Activated naive CD4-positive, alpha-beta T cell treated with anti-CD3 and anti-CD28 coated beads for 36 hours (primary cell): Measurements from ENCODE around the gene OR51V1. TPM values are rescaled to one million over a fixed set of nuclear protein-coding genes. Genes with fewer than 3 reads are reported as not detected.
"Not testable (repeated sequence)": the region's sequence is repeated elsewhere in the genome, so short reads cannot be mapped to it uniquely, and the experiment has no call there.

Source experiments
- CTCF ChIA-PET: fragments of 350-600 bp; sonication (Branson Sonifier 250); formaldehyde crosslinking; loops from one replicate; lab custom pipeline; 2021; ENCODE audit warnings: antibody characterized with exemption; lab: Charles Lee
- DNase-seq: peaks from one replicate; pipeline ENCODE4 v3.0.0-alpha.2; 2020
- H3K27ac Mint-ChIP-seq: one replicate; pipeline ENCODE4 v1.8.0; 2021; ENCODE audit warnings: mild to moderate bottlenecking, mixed read lengths
- H3K27me3 Mint-ChIP-seq: one replicate; pipeline ENCODE4 v1.8.0; 2021; ENCODE audit warnings: low read depth, mixed read lengths
- H3K36me3 Mint-ChIP-seq: one replicate; pipeline ENCODE4 v1.8.0; 2021; ENCODE audit warnings: low read depth, mixed read lengths
- H3K4me1 Mint-ChIP-seq: one replicate; pipeline ENCODE4 v1.8.0; 2021; ENCODE audit warnings: low read depth, mixed read lengths
- H3K4me3 Mint-ChIP-seq: one replicate; pipeline ENCODE4 v1.8.0; 2021; ENCODE audit warnings: mild to moderate bottlenecking, moderate library complexity, mixed read lengths
- H3K9me3 Mint-ChIP-seq: one replicate; pipeline ENCODE4 v1.8.0; 2021; ENCODE audit warnings: mixed read lengths
- intact Hi-C: fragments of 100-400 bp; cut with micrococcal nuclease; formaldehyde crosslinking; loops from one replicate; pipeline ENCODE4 v1.15.1; 2023
- total RNA-seq, 2 experiments: library from RNA; stranded (reverse); gene quantifications; one replicate each; pipeline ENCODE4 v1.2.3, GENCODE V29; 2021

OR51V1 gene, protein sequence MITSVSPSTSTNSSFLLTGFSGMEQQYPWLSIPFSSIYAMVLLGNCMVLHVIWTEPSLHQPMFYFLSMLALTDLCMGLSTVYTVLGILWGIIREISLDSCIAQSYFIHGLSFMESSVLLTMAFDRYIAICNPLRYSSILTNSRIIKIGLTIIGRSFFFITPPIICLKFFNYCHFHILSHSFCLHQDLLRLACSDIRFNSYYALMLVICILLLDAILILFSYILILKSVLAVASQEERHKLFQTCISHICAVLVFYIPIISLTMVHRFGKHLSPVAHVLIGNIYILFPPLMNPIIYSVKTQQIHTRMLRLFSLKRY
- not detected for total RNA-seq

DNA sequence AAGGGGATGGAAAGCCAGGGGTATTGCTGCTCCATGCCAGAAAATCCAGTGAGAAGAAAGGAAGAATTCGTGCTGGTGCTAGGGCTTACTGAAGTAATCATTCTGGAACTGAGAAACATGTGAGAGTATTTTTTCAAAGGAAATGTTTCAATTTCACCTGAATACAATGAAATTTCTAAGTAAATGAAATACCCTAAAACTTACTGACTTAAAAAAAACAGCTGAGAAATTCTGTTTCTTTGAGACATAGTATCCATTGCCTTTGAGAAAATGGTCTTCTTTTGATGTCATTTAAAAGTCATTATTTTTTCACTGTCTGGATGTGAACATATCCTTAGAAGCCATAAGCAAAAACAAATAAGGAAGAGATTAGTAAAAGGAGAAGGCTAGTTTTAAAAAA is at the start of gene OR51V1:
OR51V1 (minus strand) TSS at position 101 of the 400 bp plus-strand sequence; CDS start at position 101, 0 bp downstream.
- Mint-ChIP-seq H3K36me3 (no peaks in the 10 kb centered on the region), H3K4me1 (no peaks in the 10 kb centered on the region), H3K9me3 (no peaks in the 10 kb centered on the region), H3K4me3 (no peak within 1 kb of the TSS), H3K27ac (no peak within 1 kb of the TSS), H3K27me3 (peaks cover 2% of the 10 kb centered on the region)
- no peak for DNase-seq
- CTCF ChIA-PET, result no interaction called here
- intact Hi-C loops, result no loop called here

DNA sequence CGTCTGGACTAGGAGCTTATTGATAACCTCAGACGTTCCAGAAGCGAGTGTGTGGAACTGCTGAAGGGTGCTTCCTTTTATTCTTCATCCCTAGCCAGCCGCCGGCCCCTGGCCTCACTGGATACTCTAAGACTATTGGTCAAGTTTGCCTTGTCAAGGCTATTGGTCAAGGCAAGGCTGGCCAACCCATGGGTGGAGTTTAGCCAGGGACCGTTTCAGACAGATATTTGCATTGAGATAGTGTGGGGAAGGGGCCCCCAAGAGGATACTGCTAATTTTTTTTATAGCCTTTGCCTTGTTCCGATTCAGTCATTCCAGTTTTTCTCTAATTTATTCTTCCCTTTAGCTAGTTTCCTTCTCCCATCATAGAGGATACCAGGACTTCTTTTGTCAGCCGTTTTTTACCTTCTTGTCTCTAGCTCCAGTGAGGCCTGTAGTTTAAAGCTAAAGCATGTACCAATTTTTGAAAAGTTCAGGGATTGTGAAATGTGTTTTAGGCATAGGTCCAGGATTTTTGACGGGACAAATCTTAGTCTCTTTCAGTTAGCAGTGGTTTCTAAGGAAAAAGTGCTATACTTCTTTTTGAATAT is 49.4 kb upstream of the OR51V1 start, which contains the start of gene HBG1:
HBG1 (minus strand) TSS at position 51 of the 590 bp plus-strand sequence. CDS start 53 bp downstream, outside the sequence.
- CTCF ChIA-PET, DNase-seq, H3K36me3 Mint-ChIP-seq, H3K4me3 Mint-ChIP-seq, H3K27me3 Mint-ChIP-seq, intact Hi-C loops, H3K4me1 Mint-ChIP-seq, H3K27ac Mint-ChIP-seq, H3K9me3 Mint-ChIP-seq: not testable (repeated sequence)

DNA sequence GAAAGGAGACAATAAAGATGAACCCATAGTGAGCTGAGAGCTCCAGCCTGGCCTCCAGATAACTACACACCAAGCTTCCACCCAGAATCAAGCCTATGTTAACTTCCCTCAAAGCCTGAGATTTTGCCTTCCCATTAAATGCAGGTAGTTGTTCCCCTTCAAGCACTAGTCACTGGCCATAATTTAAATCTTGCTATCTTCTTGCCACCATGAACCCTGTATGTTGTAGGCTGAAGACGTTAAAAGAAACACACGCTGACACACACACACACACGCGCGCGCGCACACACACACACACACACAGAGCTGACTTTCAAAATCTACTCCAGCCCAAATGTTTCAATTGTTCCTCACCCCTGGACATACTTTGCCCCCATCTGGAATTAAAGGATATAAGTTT is 48.0 kb upstream of the OR51V1 start:
- H3K36me3 Mint-ChIP-seq, DNase-seq, CTCF ChIA-PET, intact Hi-C loops, H3K27ac Mint-ChIP-seq, H3K9me3 Mint-ChIP-seq, H3K4me1 Mint-ChIP-seq, H3K4me3 Mint-ChIP-seq, H3K27me3 Mint-ChIP-seq: not testable (repeated sequence)

DNA sequence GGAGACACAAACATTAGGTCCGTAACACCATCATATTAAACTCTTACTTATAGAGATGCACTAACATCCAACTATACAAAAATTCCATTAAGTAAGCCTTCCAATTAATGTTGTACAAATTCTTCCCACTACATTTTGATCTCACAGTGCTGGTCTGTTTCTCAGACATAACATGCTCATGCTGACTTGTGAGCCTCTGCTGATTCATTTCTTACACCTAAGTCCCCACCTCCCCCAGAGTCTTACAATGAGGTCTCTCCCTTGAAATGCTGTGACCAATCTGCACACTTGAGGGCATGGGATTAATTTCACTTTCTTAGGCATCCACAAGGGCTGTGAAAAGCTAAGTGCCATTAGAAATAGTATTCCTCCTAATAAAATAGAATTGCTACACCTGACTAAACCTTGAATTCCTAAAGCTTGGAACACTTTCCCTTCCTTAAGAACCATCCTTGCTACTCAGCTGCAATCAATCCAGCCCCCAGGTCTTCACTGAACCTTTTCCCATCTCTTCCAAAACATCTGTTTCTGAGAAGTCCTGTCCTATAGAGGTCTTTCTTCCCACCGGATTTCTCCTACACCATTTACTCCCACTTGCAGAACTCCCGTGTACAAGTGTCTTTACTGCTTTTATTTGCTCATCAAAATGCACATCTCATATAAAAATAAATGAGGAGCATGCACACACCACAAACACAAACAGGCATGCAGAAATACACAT is 47.1 kb upstream of the OR51V1 start:
- Mint-ChIP-seq H3K27ac (no peak overlapping the region), H3K4me3 (no peak overlapping the region), H3K4me1 (no peaks in the 10 kb centered on the region), H3K36me3 (no peaks in the 10 kb centered on the region), H3K27me3 (peaks cover 10% of the 10 kb centered on the region), H3K9me3 (no peaks in the 10 kb centered on the region)
- CTCF ChIA-PET, result no interaction called here
- intact Hi-C loops, result no loop called here
- DNase-seq, result no peak

DNA sequence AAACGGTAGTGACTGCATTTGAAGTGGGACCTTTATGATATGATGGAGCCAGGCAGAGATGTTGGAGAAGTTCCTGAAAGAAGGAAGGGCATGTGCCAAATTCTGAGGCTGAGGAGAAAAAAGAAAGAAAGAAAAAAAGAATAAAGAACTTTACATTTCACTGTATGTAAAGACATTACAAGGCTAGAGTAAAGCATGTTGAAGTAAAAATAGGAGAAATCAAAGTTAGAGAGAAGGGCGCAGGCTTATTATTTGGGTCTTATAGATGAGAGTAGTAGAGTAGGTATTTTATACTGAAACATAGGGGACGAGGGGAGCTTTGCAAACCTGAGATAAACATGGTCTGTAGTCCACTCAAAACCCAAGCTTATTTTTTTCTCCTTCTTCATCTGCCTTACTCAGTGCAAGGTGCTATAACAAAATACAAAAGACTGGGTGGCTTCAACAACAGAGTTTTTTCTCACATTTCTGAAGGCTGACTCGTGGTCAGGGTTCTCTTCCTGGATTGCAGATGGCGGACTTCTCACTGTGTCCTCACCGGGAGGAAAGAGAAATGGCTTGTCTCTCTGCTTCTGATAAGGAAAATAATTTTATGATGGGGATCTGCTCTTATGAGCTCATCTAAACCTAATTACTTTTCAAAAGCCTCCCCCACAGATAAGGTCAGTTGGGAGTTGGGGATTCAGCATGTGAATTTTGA is 46.4 kb upstream of the OR51V1 start:
- no peak overlapping the region for H3K27ac Mint-ChIP-seq
- CTCF ChIA-PET, result no interaction called here
- H3K4me1 Mint-ChIP-seq, result no peaks in the 10 kb centered on the region
- DNase-seq, result no peak
- H3K4me3 Mint-ChIP-seq, result no peak overlapping the region
- no peaks in the 10 kb centered on the region for H3K36me3 Mint-ChIP-seq
- H3K27me3 Mint-ChIP-seq, result peaks cover 10% of the 10 kb centered on the region
- intact Hi-C loops, result no loop called here
- no peaks in the 10 kb centered on the region for H3K9me3 Mint-ChIP-seq

DNA sequence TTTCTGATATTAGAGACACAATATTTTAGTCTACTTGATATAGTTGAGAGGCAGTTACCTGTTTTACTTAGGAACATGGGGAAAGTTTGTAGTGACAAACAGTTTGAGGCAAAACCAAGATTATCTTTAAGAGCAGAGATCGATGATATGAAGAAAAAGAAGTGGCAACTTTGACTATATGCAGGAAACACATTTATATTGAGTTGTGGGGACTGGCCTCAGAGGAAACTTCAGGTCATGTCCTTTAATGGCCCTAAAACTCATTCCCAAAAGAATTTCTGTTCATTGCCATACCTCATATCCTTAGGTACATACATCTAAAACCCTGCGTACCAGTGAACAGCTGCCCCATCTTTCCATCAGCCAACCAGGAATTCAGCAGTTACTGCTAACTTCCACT is 44.7 kb upstream of the OR51V1 start:
- Mint-ChIP-seq H3K27me3 (peaks cover 11% of the 10 kb centered on the region), H3K4me1 (no peaks in the 10 kb centered on the region), H3K9me3 (no peaks in the 10 kb centered on the region), H3K27ac (no peak overlapping the region), H3K36me3 (no peaks in the 10 kb centered on the region), H3K4me3 (no peak overlapping the region)
- CTCF ChIA-PET, result no interaction called here
- intact Hi-C loops, result no loop called here
- no peak for DNase-seq

DNA sequence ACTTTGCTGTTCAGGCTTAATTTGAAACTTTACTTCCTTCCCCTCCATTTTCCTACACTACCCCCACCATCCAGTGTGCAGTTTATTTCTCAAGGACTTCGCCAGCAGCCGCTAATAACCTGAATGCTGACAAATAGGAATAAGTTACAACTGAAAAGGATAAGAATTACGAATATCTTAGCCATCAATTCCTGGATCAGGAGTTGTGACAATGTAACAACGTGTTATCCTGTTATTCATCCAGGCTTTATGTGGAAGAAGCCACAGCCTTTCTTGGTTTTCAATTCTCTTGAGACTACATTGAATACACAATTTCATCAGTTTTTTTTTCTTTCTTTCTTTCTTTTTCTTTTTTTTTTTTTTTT is 43.3 kb upstream of the OR51V1 start:
- peaks cover 15% of the 10 kb centered on the region for H3K27me3 Mint-ChIP-seq
- intact Hi-C loops, result no loop called here
- CTCF ChIA-PET, result no interaction called here
- DNase-seq, result no peak
- no peaks in the 10 kb centered on the region for H3K9me3 Mint-ChIP-seq
- no peak overlapping the region for H3K27ac Mint-ChIP-seq
- no peaks in the 10 kb centered on the region for H3K36me3 Mint-ChIP-seq
- H3K4me1 Mint-ChIP-seq, result no peaks in the 10 kb centered on the region
- no peak overlapping the region for H3K4me3 Mint-ChIP-seq

DNA sequence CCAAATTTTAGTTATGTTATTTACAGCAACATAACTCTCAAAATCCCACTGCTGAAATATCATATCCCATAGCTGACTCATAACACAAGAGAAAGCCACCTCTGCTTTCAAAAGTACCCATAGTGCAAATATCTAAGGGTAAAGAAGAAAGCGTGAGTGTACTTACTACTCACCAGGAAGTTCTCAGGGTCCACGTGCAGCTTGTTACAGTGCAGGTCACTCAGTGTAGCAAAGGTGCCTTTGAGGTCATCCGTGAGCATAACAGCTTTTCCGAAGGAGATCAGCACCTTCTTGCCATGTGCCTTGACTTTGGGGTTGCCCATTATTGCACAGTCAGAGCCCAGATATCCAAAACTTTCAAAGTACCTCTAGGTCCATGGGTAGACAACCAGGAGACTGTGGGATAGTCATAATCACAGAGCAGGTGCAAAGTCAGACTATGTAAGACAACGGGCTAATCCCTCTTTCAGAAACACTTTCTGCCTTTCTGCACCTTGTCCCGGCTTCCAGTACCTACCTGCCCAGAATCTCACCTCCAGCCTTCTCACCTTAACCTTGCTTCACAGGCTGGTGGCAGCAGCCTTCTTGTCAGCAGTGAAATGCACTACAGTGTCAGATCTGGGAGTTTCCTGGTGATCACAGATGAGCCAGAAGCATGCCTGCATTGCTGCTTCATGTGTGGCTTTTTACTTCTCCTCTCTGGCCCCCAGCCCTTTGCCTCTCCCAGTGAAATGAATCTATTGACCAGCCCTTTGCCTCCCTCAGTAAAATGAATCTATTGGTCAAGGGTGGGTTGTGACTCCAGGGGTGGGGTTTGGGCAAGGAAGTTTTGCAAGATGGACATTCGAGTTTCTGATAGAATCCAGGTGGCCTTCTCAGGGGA is 42.7 kb upstream of the OR51V1 start:
- intact Hi-C loops, result no loop called here
- Mint-ChIP-seq H3K9me3 (no peaks in the 10 kb centered on the region), H3K36me3 (no peaks in the 10 kb centered on the region), H3K27me3 (peaks cover 15% of the 10 kb centered on the region), H3K4me1 (no peaks in the 10 kb centered on the region), H3K4me3 (no peak overlapping the region), H3K27ac (no peak overlapping the region)
- CTCF ChIA-PET, result no interaction called here
- no peak for DNase-seq

DNA sequence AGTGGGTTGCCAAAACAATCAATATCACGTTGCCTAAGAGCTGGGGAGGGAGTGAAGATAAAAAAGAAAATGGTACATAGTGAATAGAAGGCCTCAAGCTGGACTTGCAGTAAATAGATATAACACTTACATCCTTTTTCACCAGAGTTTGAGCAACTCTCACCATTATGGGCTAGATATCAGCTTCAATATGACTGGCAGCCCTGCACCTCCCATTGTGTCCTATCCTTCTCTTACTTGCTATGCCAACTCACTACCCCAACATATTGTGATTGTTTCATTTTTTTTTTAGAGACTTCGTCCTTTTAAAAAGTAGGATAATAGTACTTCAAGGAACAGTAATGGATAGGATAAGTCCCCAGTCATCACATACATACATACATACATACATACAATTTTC is 41.7 kb upstream of the OR51V1 start:
- H3K36me3 Mint-ChIP-seq, result no peaks in the 10 kb centered on the region
- CTCF ChIA-PET, result interaction anchor here (0.7 kb wide), 1 partner anchor 250 kb away, joined by 4 read pairs; no protein-coding TSS in a partner anchor
- H3K9me3 Mint-ChIP-seq, result no peaks in the 10 kb centered on the region
- H3K27ac Mint-ChIP-seq, result no peak overlapping the region
- no peak for DNase-seq
- H3K27me3 Mint-ChIP-seq, result peaks cover 18% of the 10 kb centered on the region
- H3K4me1 Mint-ChIP-seq, result no peaks in the 10 kb centered on the region
- H3K4me3 Mint-ChIP-seq, result no peak overlapping the region
- intact Hi-C loops, result no loop called here

DNA sequence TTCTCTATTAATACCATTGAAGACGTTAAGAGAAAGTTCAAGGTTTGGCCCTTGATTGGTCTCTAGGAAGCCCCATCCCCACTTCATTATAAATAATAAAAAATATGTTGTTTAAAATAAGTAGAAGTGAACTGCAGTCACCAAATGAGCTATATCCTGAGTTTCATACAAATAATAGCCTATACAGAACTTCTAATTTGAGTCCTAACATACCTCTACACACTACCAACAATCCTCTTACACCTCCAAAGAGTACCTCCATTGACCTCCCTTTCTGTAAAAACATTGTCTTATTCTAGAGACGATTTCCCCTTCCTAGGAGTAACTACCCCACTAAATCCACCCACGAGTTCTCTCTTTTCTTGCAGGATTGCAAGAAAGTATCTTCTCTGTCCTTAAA is 41.0 kb upstream of the OR51V1 start:
- Mint-ChIP-seq H3K27ac (no peak overlapping the region), H3K9me3 (no peaks in the 10 kb centered on the region), H3K4me1 (no peaks in the 10 kb centered on the region), H3K27me3 (peaks cover 18% of the 10 kb centered on the region), H3K4me3 (no peak overlapping the region), H3K36me3 (no peaks in the 10 kb centered on the region)
- no peak for DNase-seq
- CTCF ChIA-PET, result no interaction called here
- intact Hi-C loops, result no loop called here

DNA sequence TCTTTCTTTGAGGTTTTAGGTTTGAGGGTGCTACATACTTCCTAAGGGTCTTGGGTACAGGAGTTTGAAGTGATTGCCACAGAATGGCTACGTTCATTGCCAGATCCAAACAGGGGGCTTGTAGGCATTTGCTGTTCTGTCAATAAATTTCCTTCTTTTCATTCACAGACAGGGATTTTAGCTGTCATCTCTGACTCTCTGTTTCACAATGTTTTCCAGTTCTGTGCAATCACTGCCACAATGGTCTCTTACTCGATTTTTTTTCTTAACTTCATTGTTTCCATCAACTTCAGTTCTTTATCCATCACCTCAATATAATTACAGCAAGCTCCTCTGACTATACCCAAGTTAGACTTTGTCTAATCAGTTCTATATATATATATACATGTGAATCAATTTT is 40.0 kb upstream of the OR51V1 start:
- DNase-seq, result no peak
- intact Hi-C loops, result no loop called here
- CTCF ChIA-PET, result no interaction called here

DNA sequence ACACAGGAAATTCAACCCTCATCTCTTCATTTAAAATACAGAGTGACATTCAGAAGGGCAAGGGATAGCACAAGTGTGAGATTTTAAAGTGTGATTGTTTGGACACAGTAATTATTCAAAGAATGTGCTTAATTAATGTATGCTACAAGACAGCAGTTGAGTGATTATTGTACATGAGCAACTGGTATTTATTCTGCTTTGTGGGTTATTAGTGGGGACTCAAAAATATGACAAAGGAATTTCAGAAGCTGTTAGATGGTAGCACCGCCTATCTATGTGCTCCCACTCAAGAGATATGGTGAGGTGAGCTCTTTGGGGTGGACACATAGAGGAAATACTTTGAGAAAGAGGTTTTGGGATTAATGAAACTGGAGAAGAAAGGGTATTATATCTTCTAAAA is 39.6 kb upstream of the OR51V1 start:
- intact Hi-C loops, result no loop called here
- H3K4me1 Mint-ChIP-seq, result no peaks in the 10 kb centered on the region
- H3K27ac Mint-ChIP-seq, result no peak overlapping the region
- DNase-seq, result no peak
- CTCF ChIA-PET, result no interaction called here
- H3K36me3 Mint-ChIP-seq, result no peaks in the 10 kb centered on the region
- no peak overlapping the region for H3K4me3 Mint-ChIP-seq
- H3K9me3 Mint-ChIP-seq, result no peaks in the 10 kb centered on the region
- H3K27me3 Mint-ChIP-seq, result peaks cover 20% of the 10 kb centered on the region

More for the DNA sequence above, 40.0 kb upstream of the OR51V1 start:
- H3K27me3 Mint-ChIP-seq, result peaks cover 16% of the 10 kb centered on the region
- H3K36me3 Mint-ChIP-seq, result no peaks in the 10 kb centered on the region
- H3K9me3 Mint-ChIP-seq, result no peaks in the 10 kb centered on the region
- no peak overlapping the region for H3K4me3 Mint-ChIP-seq
- no peaks in the 10 kb centered on the region for H3K4me1 Mint-ChIP-seq
- no peak overlapping the region for H3K27ac Mint-ChIP-seq
